Superior temporal gyrus (tissue), 1 donor: ENCODE measurements around the gene ELOB.

ENCODE experiments used
- DNase-seq: peaks from one replicate; pipeline ENCODE4 v3.0.0-alpha.2; 2016; ENCODE audit errors: extremely low spot score

ELOB gene

GRCh38 chr16:2783581-2784357 lies 6.7 kb upstream of the ELOB start:
- DNase-seq = no peak

- no peak for DNase-seq
Measured at GRCh38 chr16:2782583-2783351, 5.7 kb upstream of the ELOB start.

GRCh38 chr16:2779978-2780898 lies 3.2 kb upstream of the ELOB start:
- DNase-seq = no peak

GRCh38 chr16:2779151-2779920 lies 2.3 kb upstream of the ELOB start:
- no peak for DNase-seq

- DNase-seq = no peak
Measured at GRCh38 chr16:2778630-2778958, 1.5 kb upstream of the ELOB start.

GRCh38 chr16:2777903-2778629 lies 986 bp upstream of the ELOB start:
- peak; percentile 26 for DNase-seq

GRCh38 chr16:2776500-2777139 lies 460 bp downstream of the ELOB start:
- DNase-seq = no peak

- DNase-seq = no peak
Measured at GRCh38 chr16:2775765-2776499, 1.1 kb downstream of the ELOB start.

GRCh38 chr16:2775131-2775716 lies 1.9 kb downstream of the ELOB start:
- no peak for DNase-seq

GRCh38 chr16:2774161-2774891 lies 2.8 kb downstream of the ELOB start:
- DNase-seq = no peak

- no peak for DNase-seq
Measured at GRCh38 chr16:2773188-2773968, 3.7 kb downstream of the ELOB start.

GRCh38 chr16:2771496-2772402 lies 5.3 kb downstream of the ELOB start:
- DNase-seq = no peak

- no peak for DNase-seq
Measured at GRCh38 chr16:2770057-2770951, 6.8 kb downstream of the ELOB start.

GRCh38 chr16:2769675-2770056 lies 7.4 kb downstream of the ELOB start:
- DNase-seq = no peak

GRCh38 chr16:2769100-2769529 lies 8.0 kb downstream of the ELOB start:
- no peak for DNase-seq
